Keratinocyte (primary cell): ENCODE results near the gene SRPX. TPM values are rescaled to one million over a fixed set of nuclear protein-coding genes. Genes with fewer than 3 reads are reported as not detected.

Experiments used
- DNase-seq: peaks from one replicate; pipeline ENCODE4 v3.0.0-alpha.2; 2011; ENCODE audit warnings: low read depth, missing footprints, low spot score
- FAIRE-seq: peaks from 2 replicates; lab custom pipeline; 2011; peaks lifted over from hg19 to GRCh38; lab: Jason Lieb, UNC
- H2AFZ ChIP-seq: 2 replicates; pipeline ENCODE4 v1.6.0; 2012; ENCODE audit warnings: low read length, control low read depth, inconsistent platforms; ENCODE audit not compliant: control insufficient read depth
- H3K27ac ChIP-seq: 2 replicates; pipeline ENCODE4 v1.5.1; 2011; ENCODE audit warnings: low read length; ENCODE audit not compliant: control insufficient read depth, insufficient read depth
- H3K27me3 ChIP-seq: 3 replicates; pipeline ENCODE4 v1.6.0; 2011; ENCODE audit warnings: low read length; ENCODE audit not compliant: control insufficient read depth, insufficient read depth; ENCODE audit errors: extremely low read depth
- H3K36me3 ChIP-seq, 2 experiments: 2 replicates in 1 of 2; 3 replicates in 1 of 2; pipeline ENCODE4 v1.5.1; 2011; ENCODE audit warnings: low read length in 2 of 2, mild to moderate bottlenecking in 1 of 2; ENCODE audit not compliant: control insufficient read depth in 2 of 2, insufficient read depth in 2 of 2; ENCODE audit errors: extremely low read depth in 1 of 2
- H3K4me1 ChIP-seq: 3 replicates; pipeline ENCODE4 v1.5.1; 2011; ENCODE audit warnings: low read length; ENCODE audit not compliant: control insufficient read depth, insufficient read depth; ENCODE audit errors: extremely low read depth
- H3K4me2 ChIP-seq: 3 replicates; pipeline ENCODE4 v1.6.0; 2011; ENCODE audit warnings: low read depth, low read length; ENCODE audit not compliant: control insufficient read depth, insufficient read depth; ENCODE audit errors: extremely low read depth
- H3K4me3 ChIP-seq, 3 experiments: fragments of 200-600 bp in 1 of 3; sonication (generic) in 1 of 3; 2 replicates in 2 of 3; 3 replicates in 1 of 3; pipeline ENCODE4 v1.5.1; 2011 to 2016; ENCODE audit warnings: low read length in 3 of 3, mild to moderate bottlenecking in 3 of 3, control low read depth in 2 of 3, inconsistent platforms in 1 of 3, low read depth in 1 of 3, mixed read lengths in 1 of 3, mixed run types in 1 of 3, moderate library complexity in 1 of 3; ENCODE audit not compliant: control insufficient read depth in 2 of 3, insufficient read depth in 2 of 3; ENCODE audit errors: extremely low read depth in 1 of 3
- H3K79me2 ChIP-seq: 2 replicates; pipeline ENCODE4 v1.6.0; 2012; ENCODE audit warnings: low read length; ENCODE audit not compliant: control insufficient read depth, insufficient read depth
- H3K9ac ChIP-seq: 3 replicates; pipeline ENCODE4 v1.6.0; 2011; ENCODE audit warnings: low read length; ENCODE audit not compliant: control insufficient read depth, insufficient read depth; ENCODE audit errors: extremely low read depth
- H3K9me1 ChIP-seq: 3 replicates; pipeline ENCODE4 v1.6.0; 2011; ENCODE audit warnings: low read length; ENCODE audit not compliant: control insufficient read depth, insufficient read depth; ENCODE audit errors: extremely low read depth
- H3K9me3 ChIP-seq: 2 replicates; pipeline ENCODE4 v1.5.1; 2012; ENCODE audit warnings: low read depth, low read length; ENCODE audit not compliant: control insufficient read depth
- H4K20me1 ChIP-seq: 3 replicates; pipeline ENCODE4 v1.6.0; 2011; ENCODE audit warnings: low read length; ENCODE audit not compliant: control insufficient read depth, insufficient read depth; ENCODE audit errors: extremely low read depth
- EZH2 ChIP-seq: IDR thresholded peaks from one replicate; pipeline ENCODE4 v1.6.1; 2012; ENCODE audit warnings: inconsistent platforms, mild to moderate bottlenecking, low read length, moderate library complexity
- dilution Hi-C: fragments of 300-500 bp; cut with MboI; formaldehyde crosslinking; loops from one replicate; pipeline ENCODE4 v1.7.0; 2020; ENCODE audit warnings: low sequenced_read_pairs; ENCODE audit not compliant: extremely low pct_ligation_motif_present
- polyA plus RNA-seq, 5 experiments: library from polyadenylated mRNA; depleted of rRNA in 3 of 5; stranded (reverse) in 3 of 5; stranded (forward) in 1 of 5; unstranded in 1 of 5; fragments of >200 nt; gene quantifications; 1 replicate in 1 of 5; 2 replicates in 3 of 5; 3 replicates in 1 of 5; pipeline versions ENCODE4 v1.2.1 to v1.2.3, GENCODE V29; 2011 to 2012; ENCODE audit warnings: missing spikeins in 2 of 5, low read depth in 1 of 5, low replicate concordance in 1 of 5
- TF ChIP-seq, protein P1 (sequence below), 3 experiments: IDR thresholded peaks in 1 of 3; conservative IDR thresholded peaks in 1 of 3; optimal IDR thresholded peaks in 1 of 3; 2 replicates in 2 of 3; 3 replicates in 1 of 3; pipeline versions ENCODE3 to v1.5.1; 2011; ENCODE audit warnings: low read length in 3 of 3, mild to moderate bottlenecking in 3 of 3, moderate library complexity in 2 of 3, control low read depth in 1 of 3, inconsistent platforms in 1 of 3; ENCODE audit not compliant: insufficient read depth in 2 of 3; ENCODE audit errors: extremely low read depth in 1 of 3

The SRPX gene
- polyA plus RNA-seq, 1 donor (not counting 4 experiments of a cell fraction or from before 2014, with no cell fraction given), result 53.8 TPM

DNA sequence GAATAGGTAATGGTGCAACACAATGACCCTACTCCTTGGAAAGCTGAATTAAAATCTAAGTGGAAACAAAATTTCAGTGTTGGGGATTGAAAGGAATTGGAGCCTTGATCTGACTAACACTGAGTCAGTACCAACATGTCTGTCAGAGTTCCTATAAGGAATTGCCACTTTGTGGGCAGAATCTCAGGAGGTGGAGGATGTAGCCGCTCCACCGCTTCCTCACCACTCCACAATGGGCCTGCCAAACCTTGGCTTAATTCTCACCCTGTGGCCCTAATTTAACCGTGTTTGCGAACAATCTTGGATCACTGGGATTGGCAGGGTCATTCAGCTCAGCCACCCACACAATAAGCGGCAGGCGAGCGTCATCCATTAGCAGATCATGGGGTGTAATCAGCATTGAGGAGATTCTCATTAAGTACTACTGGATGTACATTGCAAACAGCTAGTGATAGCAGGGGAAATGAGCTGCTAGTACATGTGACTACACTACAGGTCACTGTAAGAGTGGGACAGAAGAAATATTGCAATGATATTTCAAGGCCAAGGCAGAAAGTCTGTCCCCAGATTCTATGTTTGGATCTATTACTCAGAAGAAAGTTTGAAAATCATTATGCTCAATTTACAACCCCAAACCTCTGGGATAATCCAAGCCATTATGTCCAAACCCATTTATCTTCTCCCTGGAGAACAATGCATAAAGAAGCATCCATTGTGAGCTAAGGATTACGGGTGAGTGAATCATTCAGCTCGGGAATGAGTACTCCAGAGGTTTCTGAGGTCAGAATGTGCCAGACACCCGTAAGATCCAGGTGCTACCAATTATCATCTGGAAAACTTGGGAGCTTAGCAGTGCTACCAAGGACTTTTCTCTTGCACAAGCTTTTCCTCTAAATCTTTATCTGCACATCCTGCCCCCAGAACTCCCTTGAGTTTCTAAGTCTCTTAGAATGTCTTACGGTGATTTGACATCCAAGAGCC lies 5.8 kb downstream of the SRPX start:
- peak; percentile 67 for FAIRE-seq
- H3K9me3 ChIP-seq, result no peaks in the 10 kb centered on the region
- no peaks in the 10 kb centered on the region for H3K36me3 ChIP-seq
- no peak overlapping the region for H3K4me3 ChIP-seq
- H3K79me2 ChIP-seq, result peaks cover 57% of the 10 kb centered on the region
- DNase-seq, result no peak
- H3K4me1 ChIP-seq, result peaks cover 22% of the 10 kb centered on the region
- peak overlapping the region; percentile 62 for H3K4me2 ChIP-seq
- H4K20me1 ChIP-seq, result no peaks in the 10 kb centered on the region
- no peaks in the 10 kb centered on the region for H3K27me3 ChIP-seq
- H3K27ac ChIP-seq, result peak overlapping the region; percentile 86
- no peaks in the 10 kb centered on the region for H3K9me1 ChIP-seq
- dilution Hi-C loops, result no loop called here
- H3K9ac ChIP-seq, result peak overlapping the region; percentile 51
- TF ChIP-seq, protein P1, sequence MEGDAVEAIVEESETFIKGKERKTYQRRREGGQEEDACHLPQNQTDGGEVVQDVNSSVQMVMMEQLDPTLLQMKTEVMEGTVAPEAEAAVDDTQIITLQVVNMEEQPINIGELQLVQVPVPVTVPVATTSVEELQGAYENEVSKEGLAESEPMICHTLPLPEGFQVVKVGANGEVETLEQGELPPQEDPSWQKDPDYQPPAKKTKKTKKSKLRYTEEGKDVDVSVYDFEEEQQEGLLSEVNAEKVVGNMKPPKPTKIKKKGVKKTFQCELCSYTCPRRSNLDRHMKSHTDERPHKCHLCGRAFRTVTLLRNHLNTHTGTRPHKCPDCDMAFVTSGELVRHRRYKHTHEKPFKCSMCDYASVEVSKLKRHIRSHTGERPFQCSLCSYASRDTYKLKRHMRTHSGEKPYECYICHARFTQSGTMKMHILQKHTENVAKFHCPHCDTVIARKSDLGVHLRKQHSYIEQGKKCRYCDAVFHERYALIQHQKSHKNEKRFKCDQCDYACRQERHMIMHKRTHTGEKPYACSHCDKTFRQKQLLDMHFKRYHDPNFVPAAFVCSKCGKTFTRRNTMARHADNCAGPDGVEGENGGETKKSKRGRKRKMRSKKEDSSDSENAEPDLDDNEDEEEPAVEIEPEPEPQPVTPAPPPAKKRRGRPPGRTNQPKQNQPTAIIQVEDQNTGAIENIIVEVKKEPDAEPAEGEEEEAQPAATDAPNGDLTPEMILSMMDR (optimal IDR thresholded peaks at IDR 0.05 in 1 of 3, IDR thresholded peaks at IDR 0.05 in 1 of 3, conservative IDR thresholded peaks at IDR 0.05 in 1 of 3; ENCODE audit: extremely low read depth in 1 of 3, insufficient read depth in 2 of 3, low read length in 3 of 3), result no peak
- no peak for TF ChIP-seq EZH2
- H2AFZ ChIP-seq, result peak overlapping the region; percentile 18

DNA sequence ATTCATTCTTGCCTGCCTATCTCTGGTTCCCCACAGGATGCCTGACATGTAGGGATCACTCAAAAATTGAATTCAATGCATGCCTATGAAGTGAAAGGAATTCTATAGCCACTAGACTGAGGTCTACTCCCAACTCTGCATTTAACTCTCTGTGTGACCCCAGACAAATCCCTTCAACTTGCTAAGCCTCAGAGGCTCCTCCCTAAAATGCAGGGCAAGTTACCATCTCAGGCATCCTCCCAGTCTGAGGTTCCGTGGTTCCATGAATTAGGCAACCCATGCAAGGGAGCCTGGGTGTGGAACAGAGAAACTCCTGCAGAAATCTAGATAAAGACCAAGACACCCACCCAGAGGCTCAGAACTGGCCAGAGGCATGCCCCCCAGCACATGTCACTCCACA lies 6.6 kb downstream of the SRPX start:
- no peaks in the 10 kb centered on the region for H3K9me1 ChIP-seq
- peaks cover 59% of the 10 kb centered on the region for H3K79me2 ChIP-seq
- no peaks in the 10 kb centered on the region for H3K27me3 ChIP-seq
- no peak for FAIRE-seq
- peak overlapping the region; percentile 86 for H3K27ac ChIP-seq
- no peaks in the 10 kb centered on the region for H4K20me1 ChIP-seq
- peaks cover 18% of the 10 kb centered on the region for H3K4me1 ChIP-seq
- no peaks in the 10 kb centered on the region for H3K36me3 ChIP-seq
- no peaks in the 10 kb centered on the region for H3K9me3 ChIP-seq
- TF ChIP-seq, protein P1 (optimal IDR thresholded peaks at IDR 0.05 in 1 of 3, IDR thresholded peaks at IDR 0.05 in 1 of 3, conservative IDR thresholded peaks at IDR 0.05 in 1 of 3; ENCODE audit: extremely low read depth in 1 of 3, insufficient read depth in 2 of 3, low read length in 3 of 3), result no peak
- no peak for TF ChIP-seq EZH2
- H2AFZ ChIP-seq, result no peak overlapping the region
- H3K4me3 ChIP-seq, result no peak overlapping the region
- H3K9ac ChIP-seq, result peak overlapping the region; percentile 51
- dilution Hi-C loops, result no loop called here
- peak overlapping the region; percentile 62 for H3K4me2 ChIP-seq
- DNase-seq, result no peak
